Psoas muscle (tissue), 8 donors: ENCODE measurements around the gene TBC1D1. TPM values are rescaled to one million over a fixed set of nuclear protein-coding genes. Genes with fewer than 3 reads are reported as not detected.
"Not testable (repeated sequence)": the region's sequence is repeated elsewhere in the genome, so short reads cannot be mapped to it uniquely, and the experiment has no call there.

ENCODE experiments used
- ATAC-seq, 4 donors: fragments of 200-7000 bp; cut with Tn5 transposase; one replicate each; pipeline ENCODE4 v1.9.1; 2020; ENCODE audit warnings: moderate library complexity in 3 of 4, mild to moderate bottlenecking in 2 of 4
- DNase-seq, 2 donors: peaks; one replicate each; pipeline ENCODE4 v3.0.0-alpha.2; 2020
- H3K27ac ChIP-seq: fragments of 200-600 bp; one replicate; pipeline ENCODE4 v1.8.0; 2022
- H3K27me3 ChIP-seq, 3 donors: fragments of 200-600 bp in 1 of 3; one replicate each; pipeline versions ENCODE4 v1.6.1 to v1.8.0; 2013 to 2022; ENCODE audit warnings: low read length in 2 of 3, mild to moderate bottlenecking in 2 of 3, moderate library complexity in 1 of 3; ENCODE audit not compliant: insufficient read depth in 3 of 3
- H3K36me3 ChIP-seq, 2 donors: fragments of 200-600 bp in 1 of 2; one replicate each; pipeline versions ENCODE4 v1.6.1 to v1.8.0; 2013 to 2022; ENCODE audit warnings: low read depth in 1 of 2, mild to moderate bottlenecking in 1 of 2, moderate library complexity in 1 of 2; ENCODE audit not compliant: insufficient read depth in 1 of 2
- H3K4me1 ChIP-seq: fragments of 200-600 bp; one replicate; pipeline ENCODE4 v1.8.0; 2022
- H3K4me3 ChIP-seq: fragments of 200-600 bp; one replicate; pipeline ENCODE4 v1.8.0; 2022; ENCODE audit warnings: mild to moderate bottlenecking
- H3K9me3 ChIP-seq: fragments of 200-600 bp; one replicate; pipeline ENCODE4 v1.8.0; 2022
- CTCF ChIP-seq: fragments of 200-600 bp; IDR thresholded peaks from one replicate; pipeline ENCODE4 v1.8.0; 2022; ENCODE audit warnings: antibody characterized with exemption
- WGBS, 3 donors: extraction: QIAGEN DNeasy Blood & Tissue Kit; methylation state at CpG; one replicate each; pipeline versions ENCODE4 v1.1.6 to v1.1.7; 2013; 5-methylcytosine and 5-hydroxymethylcytosine counted together
- intact Hi-C, 2 donors: fragments of 100-400 bp; cut with DNase I; formaldehyde crosslinking; loops; one replicate each; pipeline versions ENCODE4 v1.11.0 to v1.14.2; 2022
- polyA plus RNA-seq, 3 donors: library from polyadenylated mRNA; stranded (reverse); fragments of 200-250 nt; gene quantifications; one replicate each; pipeline ENCODE4 v1.2.3, GENCODE V29; 2013
- total RNA-seq, 4 donors: library from RNA; stranded (reverse); fragmentation: NEBNext Ultra II Directional in 2 of 4; extraction: Animal tissue kit (Norgen Biotek cat#: 25700) in 2 of 4; gene quantifications; one replicate each; pipeline versions ENCODE4 v1.2.1 to v1.2.4, GENCODE V29; 2021 to 2023
- donor health status: healthy with polysubstance abuse.
- donor health status: DM: no; HTN: no; CAD: no; lungs with moderate emphysema.
- donor health status: Bipolar disorder and iron deficiency.
- donor health status: healthy.
- donor health status: DM: yes; HTN: yes; CAD: no.
- donor health status: DM: no; HTN: no; CAD: no.
- donor health status: DM: no; HTN: no; CAD: no.
- donor health status: DM: yes; HTN: yes; CAD: no.

Gene TBC1D1
- total and polyA plus RNA-seq, 7 donors: 18.1 to 130 (median 42.5) TPM

GRCh38 chr4:37917388-37917787 is 26.5 kb downstream of the TBC1D1 start:
- Histone ChIP-seq H3K4me1 (no peaks in the 10 kb centered on the region), H3K27ac (no peak overlapping the region), H3K4me3 (no peak overlapping the region), H3K9me3 (no peaks in the 10 kb centered on the region), H3K27me3 (no peaks in the 10 kb centered on the region), H3K36me3 (no peaks in the 10 kb centered on the region)
- TF ChIP-seq CTCF: no peak
- DNase-seq (no peak), ATAC-seq (no peak)
- intact Hi-C loops: no loop called here
- WGBS, 3 donors: 83 to 90% (median 88%) methylated on average over 7 of the region's 7 CpGs

- no peaks in the 10 kb centered on the region for H3K9me3 ChIP-seq
- ATAC-seq (peak in 1 of 4 donors; percentile 50), DNase-seq (no peak)
- H3K36me3 ChIP-seq: no peaks in the 10 kb centered on the region
- intact Hi-C loops: no loop called here
- no peak for TF ChIP-seq CTCF
- 23 to 71% (median 39%) methylated on average over 3 of the region's 3 CpGs for WGBS, 3 donors
- H3K27ac ChIP-seq: no peak overlapping the region
- no peaks in the 10 kb centered on the region for H3K4me1 ChIP-seq
- H3K27me3 ChIP-seq: no peaks in the 10 kb centered on the region
- no peak overlapping the region for H3K4me3 ChIP-seq
Measured at GRCh38 chr4:37918653-37919052, 27.8 kb downstream of the TBC1D1 start.

GRCh38 chr4:37922328-37922727 is 31.4 kb downstream of the TBC1D1 start:
- TF ChIP-seq CTCF: no peak
- Histone ChIP-seq H3K27me3 (no peaks in the 10 kb centered on the region), H3K4me3 (no peak overlapping the region), H3K36me3 (no peaks in the 10 kb centered on the region), H3K9me3 (no peaks in the 10 kb centered on the region), H3K27ac (no peak overlapping the region), H3K4me1 (no peaks in the 10 kb centered on the region)
- ATAC-seq (no peak), DNase-seq (no peak)
- WGBS, 3 donors: 77 to 87% (median 78%) methylated on average over 4 of the region's 4 CpGs
- intact Hi-C loops: no loop called here

- H3K27me3 ChIP-seq, H3K27ac ChIP-seq, H3K4me3 ChIP-seq, intact Hi-C loops, H3K36me3 ChIP-seq, DNase-seq, H3K4me1 ChIP-seq, ATAC-seq, H3K9me3 ChIP-seq: not testable (repeated sequence)
Measured at GRCh38 chr4:37923089-37923488, 32.2 kb downstream of the TBC1D1 start.

GRCh38 chr4:37924946-37925345 is 34.1 kb downstream of the TBC1D1 start:
- H3K27me3 ChIP-seq: no peaks in the 10 kb centered on the region
- ATAC-seq: peak in 2 of 4 donors; percentile 69 to 70
- no peak for TF ChIP-seq CTCF
- intact Hi-C loops: no loop called here
- no peaks in the 10 kb centered on the region for H3K9me3 ChIP-seq
- H3K36me3 ChIP-seq: no peaks in the 10 kb centered on the region
- DNase-seq: peak in 1 of 2 donors; percentile 62
- H3K4me1 ChIP-seq: peaks cover 12% of the 10 kb centered on the region
- 47 to 68% (median 66%) methylated on average over 7 of the region's 7 CpGs for WGBS, 3 donors
- no peak overlapping the region for H3K27ac ChIP-seq
- H3K4me3 ChIP-seq: no peak overlapping the region
